Posterior vena cava (tissue), 2 donors: ENCODE measurements around the gene ARMH3. TPM values are rescaled to one million over a fixed set of nuclear protein-coding genes. Genes with fewer than 3 reads are reported as not detected.
"Not testable (repeated sequence)": the region's sequence is repeated elsewhere in the genome, so short reads cannot be mapped to it uniquely, and the experiment has no call there.

Experiments used
- DNase-seq: peaks from one replicate; pipeline ENCODE4 v3.0.0-alpha.2; 2020; ENCODE audit warnings: low spot score
- intact Hi-C, 2 donors: fragments of 100-400 bp; cut with DNase I; formaldehyde crosslinking; loops; one replicate each; pipeline versions ENCODE4 v1.14.1 to v1.14.2; 2022 to 2023
- total RNA-seq, 2 donors: library from RNA; stranded (reverse); fragmentation: NEBNext Ultra II Directional; extraction: Animal tissue kit (Norgen Biotek cat#: 25700); gene quantifications; one replicate each; pipeline ENCODE4 v1.2.1, GENCODE V29; 2021
- donor health status: DM: yes; HTN: yes; CAD: no.
- donor health status: DM: yes; HTN: yes; CAD: no.

The ARMH3 gene
- total RNA-seq, 2 donors from 2014 or later = 19.6 to 22.3 TPM

- intact Hi-C loops = no loop called here
- DNase-seq = no peak
Measured at GRCh38 chr10:101997803-101998202, 58.2 kb downstream of the ARMH3 start.

DNA sequence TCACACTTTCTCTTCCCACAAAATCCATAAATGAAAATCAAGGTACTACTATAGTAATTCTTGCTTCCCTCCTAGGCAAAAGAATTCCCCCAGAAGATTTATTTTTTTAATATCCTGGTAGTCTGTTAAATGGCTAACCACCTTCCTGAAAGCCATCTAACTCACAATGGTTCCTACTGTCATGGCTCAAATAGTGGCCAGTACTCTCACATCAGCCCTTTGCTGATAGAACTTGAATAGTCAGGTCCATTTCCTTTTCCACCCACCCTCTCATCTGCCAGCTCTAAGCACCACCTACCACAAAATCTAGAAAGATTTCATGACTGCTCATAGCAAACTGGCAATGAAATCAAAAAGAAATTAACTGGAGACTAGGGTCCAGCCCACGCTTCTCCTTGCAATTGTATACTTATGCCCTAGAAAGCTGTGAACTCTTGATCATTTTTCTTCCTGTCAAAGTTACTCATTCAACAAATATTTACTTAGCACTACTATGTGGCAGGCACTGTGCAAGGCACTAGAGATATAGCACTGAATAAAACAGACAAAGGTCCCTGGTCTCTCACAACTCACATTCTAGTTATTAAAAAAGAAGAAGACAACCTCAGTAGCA, 60.4 kb downstream of the ARMH3 start:
- intact Hi-C loops = no loop called here

DNA sequence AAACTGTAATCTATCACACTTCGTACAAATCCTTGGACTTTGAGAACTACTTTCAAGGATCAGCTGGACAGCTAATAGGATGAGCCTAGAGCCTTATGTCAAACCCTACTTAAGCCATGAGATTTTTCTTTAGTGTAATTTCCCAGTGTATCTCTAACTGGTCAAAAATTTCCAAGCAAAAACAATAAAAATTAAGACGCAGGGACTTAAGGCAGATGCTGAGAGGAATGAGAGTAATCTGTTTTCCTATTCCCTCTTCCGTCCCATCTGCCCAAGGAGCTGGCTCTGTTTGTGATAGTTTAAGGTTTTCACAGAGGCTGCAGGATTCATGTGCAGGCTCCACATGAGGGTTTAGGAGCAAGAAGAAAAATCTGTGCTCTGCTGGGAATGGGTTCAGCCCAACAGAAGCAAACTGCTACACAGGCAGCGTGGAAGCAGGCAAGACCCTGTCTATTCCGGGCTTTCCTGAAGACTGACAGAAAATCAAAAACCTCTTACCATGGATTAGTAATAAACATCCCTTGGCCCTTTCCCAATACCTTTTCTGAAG, 62.2 kb downstream of the ARMH3 start:
- DNase-seq = no peak
- intact Hi-C loops = no loop called here

More for the DNA sequence above, 60.4 kb downstream of the ARMH3 start:
- no peak for DNase-seq

GRCh38 chr10:101993221-101993620, 62.8 kb downstream of the ARMH3 start:
- DNase-seq = no peak

GRCh38 chr10:101987136-101987535, 68.8 kb downstream of the ARMH3 start:
- no peak for DNase-seq
- intact Hi-C loops = no loop called here

More at GRCh38 chr10:101993221-101993620, 62.8 kb downstream of the ARMH3 start:
- intact Hi-C loops = no loop called here

- no peak for DNase-seq
- intact Hi-C loops = no loop called here
Measured at GRCh38 chr10:101986624-101986971, 69.4 kb downstream of the ARMH3 start.

- intact Hi-C loops, DNase-seq: not testable (repeated sequence)
Measured at GRCh38 chr10:101980677-101981076, 75.3 kb downstream of the ARMH3 start.

- no peak for DNase-seq
- intact Hi-C loops = no loop called here
Measured at GRCh38 chr10:101974091-101974971, 81.6 kb downstream of the ARMH3 start.

DNA sequence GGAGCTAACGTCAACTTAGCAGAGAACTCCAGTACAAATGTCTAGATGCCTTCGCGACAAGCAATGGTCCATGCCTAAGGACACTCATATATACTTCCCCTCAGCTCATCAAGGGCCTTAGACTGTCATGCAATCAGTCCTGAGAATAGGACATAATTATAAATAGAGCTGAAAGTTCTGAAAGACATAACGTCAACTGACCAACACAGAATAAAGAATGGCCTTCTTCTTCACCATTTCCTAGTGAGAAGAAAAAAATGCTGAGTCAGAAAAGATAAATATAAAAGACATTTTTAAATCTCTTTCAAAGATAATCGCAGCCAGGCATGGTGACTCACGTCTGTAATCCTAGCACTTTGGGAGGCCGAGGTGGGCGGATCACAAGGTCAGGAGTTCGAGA, 83.2 kb downstream of the ARMH3 start:
- DNase-seq = no peak
- intact Hi-C loops = no loop called here

DNA sequence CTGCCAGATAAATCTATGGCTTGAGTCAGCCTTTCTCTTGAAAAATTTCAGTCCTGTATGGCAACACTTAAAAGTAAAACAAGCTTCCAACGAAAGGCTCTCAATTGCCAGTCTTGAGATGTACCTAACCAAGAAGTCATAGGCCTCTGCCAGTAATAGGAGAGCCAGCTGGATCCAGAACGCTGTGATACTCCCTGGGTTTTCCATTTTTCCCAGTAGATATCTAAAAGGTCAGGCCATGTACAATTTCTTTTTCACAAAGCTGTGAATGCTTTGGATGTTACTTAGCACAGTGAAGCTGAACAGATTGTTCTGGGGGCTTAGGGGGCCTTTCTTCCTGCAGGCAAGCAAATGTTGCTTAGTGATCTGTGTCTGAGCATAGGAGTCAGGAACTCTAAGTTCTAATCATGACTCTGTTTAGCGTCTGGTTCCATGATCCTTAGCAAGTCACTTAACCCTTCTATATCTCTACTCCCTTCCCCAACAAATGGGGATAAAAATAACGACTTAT, 86.5 kb downstream of the ARMH3 start:
- intact Hi-C loops = no loop called here
- no peak for DNase-seq

- DNase-seq = no peak
- intact Hi-C loops = no loop called here
Measured at GRCh38 chr10:101968940-101969321, 87.0 kb downstream of the ARMH3 start.

DNA sequence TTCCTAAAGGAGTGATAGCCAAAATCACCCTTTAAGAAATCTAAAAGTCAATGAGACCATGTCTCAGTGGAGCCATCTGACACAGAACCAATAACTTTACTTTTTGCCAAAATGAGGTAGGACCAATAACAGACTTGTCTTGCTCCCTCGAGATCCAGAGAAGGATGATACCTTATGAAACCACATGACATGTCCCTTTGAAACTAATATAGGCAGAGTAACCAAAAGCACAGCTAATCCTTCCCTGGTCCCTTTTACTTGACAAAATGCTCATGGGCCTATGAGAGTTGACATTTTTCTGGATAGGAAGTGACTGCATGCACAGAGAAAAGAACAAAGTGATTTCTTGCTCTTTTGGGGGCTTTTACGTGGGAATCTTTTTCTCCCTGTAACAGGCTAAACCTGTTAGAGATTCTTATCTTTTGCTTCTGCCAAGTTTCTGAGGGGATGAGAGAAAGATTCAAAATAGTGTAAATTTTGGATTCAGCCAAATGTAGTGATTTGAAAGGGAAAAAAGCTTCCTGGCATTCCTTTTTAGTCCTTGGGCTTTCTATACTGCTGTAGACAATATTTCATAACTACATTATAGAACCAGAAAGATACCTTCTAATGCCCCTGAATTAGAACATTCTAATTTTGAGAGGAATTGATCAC, 87.6 kb downstream of the ARMH3 start:
- no peak for DNase-seq
- intact Hi-C loops = no loop called here

DNA sequence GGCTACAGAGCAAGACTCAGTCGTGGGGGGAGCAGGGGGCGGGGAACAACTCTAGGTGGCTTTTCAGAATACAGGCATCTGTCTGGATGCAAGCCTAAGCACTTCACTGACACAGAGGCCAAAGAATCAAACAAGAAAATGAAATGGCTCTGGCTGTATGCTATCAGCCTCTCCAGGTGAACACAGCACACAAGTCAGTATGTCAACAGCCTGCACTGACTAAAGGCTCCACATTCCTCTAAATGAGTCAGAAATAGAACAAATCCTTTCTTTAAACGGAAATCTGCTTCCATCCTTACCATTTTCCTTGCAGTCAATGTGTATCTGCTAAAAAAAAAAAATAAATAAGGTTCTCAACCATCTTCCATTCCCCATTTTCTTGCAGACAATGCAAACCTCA, 88.3 kb downstream of the ARMH3 start:
- DNase-seq = no peak
- intact Hi-C loops = no loop called here

DNA sequence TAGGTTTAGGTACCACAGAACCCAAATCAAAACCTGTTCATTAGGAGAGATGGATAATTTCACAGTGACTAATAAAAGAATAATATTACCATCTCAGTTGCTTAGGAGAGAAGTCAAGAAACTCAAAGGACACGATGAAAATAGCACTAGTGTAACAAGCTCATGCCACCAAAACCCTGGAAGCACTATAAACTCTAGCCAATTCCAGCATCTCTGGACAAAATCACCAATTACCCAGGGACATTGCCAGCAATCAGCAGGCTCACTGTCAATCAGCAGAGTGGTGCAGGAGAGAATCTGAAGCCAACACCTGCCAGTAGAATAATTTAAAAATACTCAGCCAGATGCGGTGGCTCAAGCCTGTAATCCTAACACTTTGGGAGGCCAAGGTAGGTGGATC, 88.9 kb downstream of the ARMH3 start:
- DNase-seq = no peak
- intact Hi-C loops = no loop called here

GRCh38 chr10:101965075-101965765, 90.8 kb downstream of the ARMH3 start:
- no peak for DNase-seq
- intact Hi-C loops = no loop called here

DNA sequence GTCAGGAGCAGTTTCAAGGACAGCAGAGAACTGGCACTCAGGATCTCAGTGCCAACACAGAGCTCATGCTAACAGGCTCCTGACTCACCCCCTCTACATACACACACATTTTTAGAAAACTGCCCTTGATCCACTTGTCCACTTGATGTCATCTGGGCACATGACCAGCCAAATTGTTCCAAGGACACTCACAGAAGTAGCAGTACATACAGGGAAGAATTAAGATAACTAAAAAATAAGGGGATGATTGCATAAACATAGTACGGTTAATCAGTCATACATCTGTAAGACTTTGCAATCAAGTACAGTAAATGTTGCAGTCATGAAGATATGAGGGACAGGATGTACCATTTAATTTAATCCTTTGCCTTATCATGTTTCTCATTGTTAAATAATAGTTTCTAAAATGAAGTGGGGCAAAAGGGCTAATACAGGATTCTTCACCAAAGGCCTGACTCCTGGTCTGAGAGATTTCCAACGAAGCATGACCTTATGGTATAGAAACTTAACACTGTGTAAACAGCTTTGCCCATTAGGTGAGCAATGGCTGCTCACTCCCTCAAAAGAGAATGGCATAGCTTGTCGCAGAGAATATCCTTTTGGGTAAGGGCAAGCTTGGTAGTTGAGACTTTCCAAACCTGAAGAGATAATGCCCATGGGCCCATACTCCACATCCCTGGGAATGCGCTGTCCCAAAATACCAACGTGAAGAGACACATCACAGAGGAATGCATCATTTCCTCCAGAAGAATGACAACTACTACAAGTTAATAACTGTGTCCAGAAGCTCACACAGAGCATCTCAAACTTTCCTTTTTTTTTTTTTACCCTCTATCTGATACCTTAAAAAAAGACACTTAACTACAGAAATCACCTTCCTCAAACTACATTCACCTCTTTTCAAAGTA, 94.1 kb downstream of the ARMH3 start:
- intact Hi-C loops = no loop called here
- no peak for DNase-seq

DNA sequence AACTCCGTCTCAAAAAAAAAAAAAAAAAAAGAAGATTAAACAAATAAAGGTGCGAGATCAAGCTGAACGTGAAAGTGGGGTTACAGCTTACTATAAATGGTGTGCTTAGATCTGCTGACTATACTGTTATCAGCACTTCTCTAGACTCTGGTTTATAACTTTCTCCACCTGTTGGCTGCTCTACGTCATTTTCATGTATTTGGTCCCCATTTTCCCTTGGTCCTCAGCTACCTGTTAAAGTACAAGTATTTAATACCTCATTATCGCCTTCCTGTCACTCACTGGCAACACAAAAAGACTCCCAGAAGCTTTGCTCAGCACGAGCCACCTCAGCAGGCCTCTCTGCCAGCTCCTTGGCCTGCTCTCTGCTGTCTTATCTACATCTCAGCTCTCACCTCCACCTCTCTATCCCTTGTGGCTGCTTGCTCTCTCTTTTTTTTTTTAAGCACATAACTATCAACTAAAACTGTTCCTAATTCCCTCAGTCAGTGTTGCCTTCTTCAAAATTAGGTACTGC, 95.0 kb downstream of the ARMH3 start:
- intact Hi-C loops = no loop called here
- no peak for DNase-seq

- no peak for DNase-seq
- intact Hi-C loops = no loop called here
Measured at GRCh38 chr10:101959346-101959916, 96.5 kb downstream of the ARMH3 start.
